ENCODE measurements around the gene SLX4IP.
A peak's percentile ranks its signal among the peaks of the same experiment; 100 is the strongest.

Gene SLX4IP

DNA sequence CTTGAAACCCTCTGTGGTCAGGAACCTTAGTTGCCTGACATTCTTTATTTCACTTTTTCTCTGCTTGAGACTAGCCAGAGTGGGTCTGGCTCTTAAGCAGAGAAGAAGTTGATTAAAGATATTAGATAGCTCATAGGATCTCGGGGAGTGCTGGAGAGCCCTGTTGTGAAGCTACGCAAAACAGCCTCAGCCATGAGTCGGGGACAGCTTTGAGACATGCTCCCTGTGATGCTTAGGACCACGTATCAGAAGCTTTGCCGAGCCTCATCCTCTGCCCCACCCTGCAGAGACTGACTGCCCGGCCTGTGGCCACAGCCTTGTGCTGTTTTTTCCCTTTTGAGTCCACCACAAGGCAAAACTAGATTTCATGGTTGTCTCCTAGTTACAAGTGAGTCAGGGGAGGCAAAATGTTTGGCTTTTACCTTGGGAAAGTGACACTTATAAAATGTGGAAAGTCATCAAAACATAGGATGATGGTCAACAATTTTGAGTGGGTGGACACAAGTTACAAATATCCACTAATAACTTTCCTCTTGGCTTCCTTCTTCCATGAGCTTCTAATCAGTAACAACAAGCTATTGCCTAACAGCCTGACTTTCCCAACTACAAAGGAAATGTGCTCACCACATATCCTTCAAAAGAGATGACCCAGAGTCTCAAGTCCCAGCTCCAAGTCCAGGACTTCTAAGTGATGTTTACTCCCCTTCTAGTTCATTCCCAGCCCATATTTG is 130.3 kb downstream of the SLX4IP start:
- Histone ChIP-seq H3K79me2 (peaks cover 3% of the 10 kb centered on the region), H3K9ac (no peak overlapping the region), H3K4me2 (ENCODE audit: low read length) (no peak overlapping the region), H3K27me3 (ENCODE audit: control insufficient read depth, insufficient read depth, low read length) (no peaks in the 10 kb centered on the region), H3K27ac (peak overlapping the region; percentile 60), H2AFZ (peak overlapping the region; percentile 55), H3K4me3 (ENCODE audit: low read depth, low read length) (no peak overlapping the region), H3K36me3 (ENCODE audit: control insufficient read depth, insufficient read depth, low read length) (no peaks in the 10 kb centered on the region), H3K9me3 (ENCODE audit: control insufficient read depth, low read length) (no peaks in the 10 kb centered on the region), H3K4me1 (peaks cover 17% of the 10 kb centered on the region)
- TF ChIP-seq, protein P1, sequence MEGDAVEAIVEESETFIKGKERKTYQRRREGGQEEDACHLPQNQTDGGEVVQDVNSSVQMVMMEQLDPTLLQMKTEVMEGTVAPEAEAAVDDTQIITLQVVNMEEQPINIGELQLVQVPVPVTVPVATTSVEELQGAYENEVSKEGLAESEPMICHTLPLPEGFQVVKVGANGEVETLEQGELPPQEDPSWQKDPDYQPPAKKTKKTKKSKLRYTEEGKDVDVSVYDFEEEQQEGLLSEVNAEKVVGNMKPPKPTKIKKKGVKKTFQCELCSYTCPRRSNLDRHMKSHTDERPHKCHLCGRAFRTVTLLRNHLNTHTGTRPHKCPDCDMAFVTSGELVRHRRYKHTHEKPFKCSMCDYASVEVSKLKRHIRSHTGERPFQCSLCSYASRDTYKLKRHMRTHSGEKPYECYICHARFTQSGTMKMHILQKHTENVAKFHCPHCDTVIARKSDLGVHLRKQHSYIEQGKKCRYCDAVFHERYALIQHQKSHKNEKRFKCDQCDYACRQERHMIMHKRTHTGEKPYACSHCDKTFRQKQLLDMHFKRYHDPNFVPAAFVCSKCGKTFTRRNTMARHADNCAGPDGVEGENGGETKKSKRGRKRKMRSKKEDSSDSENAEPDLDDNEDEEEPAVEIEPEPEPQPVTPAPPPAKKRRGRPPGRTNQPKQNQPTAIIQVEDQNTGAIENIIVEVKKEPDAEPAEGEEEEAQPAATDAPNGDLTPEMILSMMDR (IDR thresholded peaks at IDR 0.05): no peak

DNA sequence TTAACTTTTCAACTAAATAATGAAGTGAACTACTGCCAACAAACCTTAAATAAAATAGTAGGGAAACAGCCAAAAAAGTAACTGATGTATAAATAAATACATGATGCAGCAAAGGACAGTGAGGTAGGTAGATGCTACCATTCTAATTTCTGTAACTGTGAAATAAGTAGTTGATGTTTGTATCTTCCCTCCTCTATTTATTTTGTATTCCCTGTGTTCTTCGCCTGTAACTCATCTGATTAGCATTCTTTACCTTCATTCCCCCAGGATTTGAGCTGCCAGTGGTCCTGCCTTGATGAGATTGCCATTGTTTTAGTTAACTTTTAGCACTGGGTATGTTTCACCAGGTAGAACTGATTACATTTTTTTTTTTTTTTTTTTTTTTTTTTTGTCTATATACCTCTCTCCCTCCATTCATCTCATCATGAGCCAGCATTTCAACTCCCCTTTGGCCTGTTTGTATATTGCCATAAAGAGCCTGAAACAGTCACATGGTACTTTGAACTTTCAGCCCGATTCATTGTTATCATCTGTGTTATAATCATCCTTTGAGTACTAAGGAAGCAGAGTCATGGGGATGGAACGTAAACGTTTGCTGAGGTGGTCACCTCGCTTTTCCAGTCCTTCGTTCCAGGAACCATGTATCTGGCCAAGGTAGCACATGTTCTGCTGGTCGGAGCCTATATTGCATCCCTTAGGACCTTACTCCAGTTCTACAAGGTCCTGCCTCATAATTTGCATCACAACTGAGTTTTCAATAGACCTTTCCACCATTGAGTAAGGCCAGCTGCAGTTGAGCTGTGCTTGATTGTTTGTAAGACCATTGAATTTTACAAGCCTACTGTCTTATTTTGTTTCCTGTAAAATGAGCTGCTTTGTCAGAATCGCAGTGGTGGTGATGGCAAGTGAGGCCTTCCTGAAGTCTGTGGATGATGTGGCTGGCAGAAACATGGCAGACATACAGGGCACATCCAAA is 131.1 kb downstream of the SLX4IP start:
- peak overlapping the region; percentile 74 for H3K27ac ChIP-seq
- no peaks in the 10 kb centered on the region for H3K27me3 ChIP-seq (ENCODE audit: control insufficient read depth, insufficient read depth, low read length)
- H3K4me2 ChIP-seq (ENCODE audit: low read length): no peak overlapping the region
- no peak overlapping the region for H2AFZ ChIP-seq
- H3K4me1 ChIP-seq: peaks cover 18% of the 10 kb centered on the region
- H3K4me3 ChIP-seq (ENCODE audit: low read depth, low read length): no peak overlapping the region
- peaks cover 3% of the 10 kb centered on the region for H3K79me2 ChIP-seq
- H3K9me3 ChIP-seq (ENCODE audit: control insufficient read depth, low read length): no peaks in the 10 kb centered on the region
- no peaks in the 10 kb centered on the region for H3K36me3 ChIP-seq (ENCODE audit: control insufficient read depth, insufficient read depth, low read length)
- TF ChIP-seq, protein P1 (IDR thresholded peaks at IDR 0.05): no peak
- H3K9ac ChIP-seq: no peak overlapping the region

DNA sequence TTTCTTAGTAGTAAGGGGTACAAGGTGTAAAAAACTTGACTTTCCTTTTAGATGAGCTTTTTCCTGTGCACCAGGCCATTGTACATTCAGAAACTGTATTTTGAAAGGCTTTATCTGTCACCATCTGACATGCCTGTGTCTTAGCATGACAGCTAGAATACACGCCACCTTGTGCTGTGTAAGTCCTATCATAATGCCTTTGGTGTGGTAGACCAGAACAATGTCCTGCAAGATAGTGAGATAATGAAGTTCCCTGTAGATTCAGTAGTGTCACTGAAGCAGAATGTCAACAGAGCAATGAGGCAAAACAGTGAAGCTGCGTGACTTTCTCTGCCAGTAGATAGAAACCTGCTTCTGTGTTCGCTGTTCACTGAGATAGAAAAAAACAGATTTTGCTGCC is 132.9 kb downstream of the SLX4IP start:
- Histone ChIP-seq H3K79me2 (no peaks in the 10 kb centered on the region), H3K4me2 (ENCODE audit: low read length) (peak overlapping the region; percentile 32), H2AFZ (peak overlapping the region; percentile 2), H3K4me1 (peaks cover 29% of the 10 kb centered on the region), H3K27ac (peak overlapping the region; percentile 74), H3K4me3 (ENCODE audit: low read depth, low read length) (no peak overlapping the region), H3K27me3 (ENCODE audit: control insufficient read depth, insufficient read depth, low read length) (no peaks in the 10 kb centered on the region), H3K9ac (no peak overlapping the region), H3K36me3 (ENCODE audit: control insufficient read depth, insufficient read depth, low read length) (no peaks in the 10 kb centered on the region), H3K9me3 (ENCODE audit: control insufficient read depth, low read length) (no peaks in the 10 kb centered on the region)
- TF ChIP-seq, protein P1 (IDR thresholded peaks at IDR 0.05): no peak

DNA sequence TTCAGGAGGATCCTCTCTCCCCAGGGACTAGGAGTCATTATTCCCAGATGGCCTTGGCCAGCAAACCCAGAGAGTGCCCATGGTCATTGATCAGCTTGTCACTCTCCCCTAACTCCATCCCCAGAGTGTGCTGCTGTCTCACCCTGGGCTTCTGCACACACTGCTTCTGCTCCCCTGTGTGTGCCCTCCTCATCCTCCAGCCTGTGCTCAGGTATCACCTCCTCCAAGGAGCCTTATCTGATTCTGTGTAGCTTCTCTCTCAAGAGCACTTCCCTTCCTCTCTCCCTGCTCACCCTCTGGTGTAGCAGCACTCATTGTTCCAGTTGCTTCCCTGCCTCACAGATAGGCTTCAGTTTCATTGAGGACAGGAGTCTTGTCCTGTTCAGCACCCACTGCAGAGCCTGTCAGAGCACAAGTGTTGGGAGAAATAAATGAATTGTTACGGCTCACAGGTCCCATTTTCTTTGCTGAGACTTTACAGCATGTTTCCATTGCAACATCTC is 136.3 kb downstream of the SLX4IP start:
- Histone ChIP-seq H3K4me1 (peaks cover 20% of the 10 kb centered on the region), H3K9me3 (ENCODE audit: control insufficient read depth, low read length) (no peaks in the 10 kb centered on the region), H3K27me3 (ENCODE audit: control insufficient read depth, insufficient read depth, low read length) (no peaks in the 10 kb centered on the region), H3K4me2 (ENCODE audit: low read length) (no peak overlapping the region), H3K36me3 (ENCODE audit: control insufficient read depth, insufficient read depth, low read length) (no peaks in the 10 kb centered on the region), H3K4me3 (ENCODE audit: low read depth, low read length) (no peak overlapping the region), H3K79me2 (no peaks in the 10 kb centered on the region), H3K27ac (peak overlapping the region; percentile 56), H2AFZ (peak overlapping the region; percentile 17), H3K9ac (no peak overlapping the region)
- TF ChIP-seq, protein P1 (IDR thresholded peaks at IDR 0.05): no peak
